IMR-90 (cell line): Measurements from ENCODE around the gene ARHGDIA. TPM values are rescaled to one million over a fixed set of nuclear protein-coding genes. Genes with fewer than 3 reads are reported as not detected.
A peak's percentile ranks its signal among the peaks of the same experiment; 100 is the strongest.

Experiments used
- ATAC-seq: fragments of 200-7000 bp; cut with Tn5 transposase; 2 replicates; pipeline ENCODE4 v1.9.1; 2020; ENCODE audit warnings: low read depth, mild to moderate bottlenecking, moderate library complexity
- BruUV-seq: library from RNA; stranded (reverse); fragments of 400-500 nt; replicated peaks from 2 replicates; lab custom pipeline; 2021; lab: Mats Ljungman, UMichigan
- CTCF ChIA-PET: fragments of 300-600 bp; formaldehyde crosslinking; extraction: SDS; loops from one replicate; lab custom pipeline; 2021; ENCODE audit warnings: antibody characterized with exemption; lab: Yijun Ruan, JAX
- POLR2A ChIA-PET: fragments of 300-600 bp; sonication (Branson Sonifier 250); formaldehyde crosslinking; loops from one replicate; lab custom pipeline; 2022; ENCODE audit warnings: antibody characterized with exemption; ENCODE audit not compliant: unreplicated experiment; lab: Charles Lee
- DNase-seq: peaks from one replicate; pipeline ENCODE4 v3.0.0; 2013
- H2AFZ ChIP-seq: replicated peaks from 2 replicates; pipeline ENCODE3; 2013; ENCODE audit warnings: low read length, mild to moderate bottlenecking; ENCODE audit not compliant: poor library complexity
- H2AK5ac ChIP-seq: 2 replicates; pipeline ENCODE4 v1.6.1; 2013; ENCODE audit warnings: low read depth, low read length, inconsistent platforms
- H2AK9ac ChIP-seq: replicated peaks from 2 replicates; pipeline ENCODE3; 2013; ENCODE audit warnings: mild to moderate bottlenecking, low read depth, low read length, moderate library complexity; ENCODE audit not compliant: poor library complexity
- H2BK120ac ChIP-seq: 2 replicates; pipeline ENCODE4 v1.6.1; 2013; ENCODE audit warnings: low read depth, low read length, inconsistent platforms
- H2BK15ac ChIP-seq: 3 replicates; pipeline ENCODE4 v1.6.1; 2013; ENCODE audit warnings: low read depth, low read length, inconsistent platforms
- H2BK20ac ChIP-seq: 2 replicates; pipeline ENCODE4 v1.6.1; 2013; ENCODE audit warnings: low read depth, mild to moderate bottlenecking, inconsistent platforms, low read length, moderate library complexity
- H2BK5ac ChIP-seq: 2 replicates; pipeline ENCODE4 v1.6.1; 2013; ENCODE audit warnings: mild to moderate bottlenecking, low read depth, low read length, inconsistent platforms; ENCODE audit not compliant: poor library complexity, severe bottlenecking
- H3K14ac ChIP-seq: replicated peaks from 2 replicates; pipeline ENCODE4 v1.6.1; 2013; ENCODE audit warnings: low read depth, low read length, inconsistent platforms
- H3K18ac ChIP-seq: 2 replicates; pipeline ENCODE4 v1.6.1; 2013; ENCODE audit warnings: low read depth, low read length, control low read depth
- H3K23ac ChIP-seq: 2 replicates; pipeline ENCODE4 v1.6.1; 2013; ENCODE audit warnings: low read depth, low read length, inconsistent platforms
- H3K27ac ChIP-seq: 2 replicates; pipeline ENCODE4 v1.5.1; 2013; ENCODE audit warnings: mild to moderate bottlenecking, control low read depth, low read length; ENCODE audit not compliant: insufficient read depth
- H3K27me3 ChIP-seq: 2 replicates; pipeline ENCODE4 v1.6.1; 2013; ENCODE audit warnings: low read length; ENCODE audit not compliant: control insufficient read depth, insufficient read depth
- H3K36me3 ChIP-seq: 2 replicates; pipeline ENCODE4 v1.6.1; 2013; ENCODE audit warnings: low read length, mixed read lengths; ENCODE audit not compliant: control insufficient read depth, insufficient read depth
- H3K4ac ChIP-seq: 2 replicates; pipeline ENCODE4 v1.6.1; 2013; ENCODE audit warnings: low read depth, low read length, inconsistent platforms
- H3K4me1 ChIP-seq: 2 replicates; pipeline ENCODE4 v1.6.1; 2013; ENCODE audit warnings: low read length, mixed read lengths; ENCODE audit not compliant: control insufficient read depth, insufficient read depth
- H3K4me2 ChIP-seq: 2 replicates; pipeline ENCODE4 v1.6.1; 2013; ENCODE audit warnings: low read depth, mild to moderate bottlenecking, control low read depth, low read length, moderate library complexity
- H3K4me3 ChIP-seq: 2 replicates; pipeline ENCODE4 v1.5.1; 2013; ENCODE audit warnings: low read depth, mild to moderate bottlenecking, control low read depth, low read length, moderate library complexity; ENCODE audit not compliant: insufficient read depth
- H3K56ac ChIP-seq: 2 replicates; pipeline ENCODE4 v1.6.1; 2013; ENCODE audit warnings: low read length, inconsistent platforms; ENCODE audit not compliant: insufficient read depth; ENCODE audit errors: extremely low read depth
- H3K79me1 ChIP-seq, 2 experiments: 2 replicates each; pipeline ENCODE4 v1.6.1; 2013; ENCODE audit warnings: low read length in 2 of 2, inconsistent platforms in 1 of 2, low read depth in 1 of 2
- H3K9ac ChIP-seq: 2 replicates; pipeline ENCODE4 v1.6.1; 2013; ENCODE audit warnings: low read depth, low read length, control low read depth
- H3K9me1 ChIP-seq: 2 replicates; pipeline ENCODE4 v1.6.1; 2013; ENCODE audit warnings: low read length, inconsistent platforms; ENCODE audit not compliant: insufficient read depth
- H3K9me3 ChIP-seq: 2 replicates; pipeline ENCODE4 v1.6.1; 2013; ENCODE audit warnings: low read length; ENCODE audit not compliant: control insufficient read depth, insufficient read depth
- H4K20me1 ChIP-seq: 2 replicates; pipeline ENCODE4 v1.6.1; 2013; ENCODE audit warnings: low read length, inconsistent platforms; ENCODE audit not compliant: insufficient read depth
- H4K5ac ChIP-seq: 2 replicates; pipeline ENCODE4 v1.6.1; 2013; ENCODE audit warnings: mild to moderate bottlenecking, low read depth, low read length, control low read depth
- H4K8ac ChIP-seq, 2 experiments: 2 replicates each; pipeline ENCODE4 v1.6.1; 2013; ENCODE audit warnings: low read depth in 2 of 2, low read length in 2 of 2, control low read depth in 1 of 2, inconsistent platforms in 1 of 2
- H4K91ac ChIP-seq: 2 replicates; pipeline ENCODE4 v1.6.1; 2013; ENCODE audit warnings: low read depth, low read length, inconsistent platforms; ENCODE audit not compliant: insufficient read depth
- CEBPB ChIP-seq: IDR thresholded peaks from 2 replicates; pipeline ENCODE4 v1.6.1; 2012; ENCODE audit warnings: low read depth, low read length, improper control_type of control experiment
- CHD1 ChIP-seq: IDR thresholded peaks from 2 replicates; pipeline ENCODE4 v1.6.1; 2012; ENCODE audit warnings: low read depth, low read length, improper control_type of control experiment
- CTCF ChIP-seq: conservative IDR thresholded peaks from 2 replicates; pipeline ENCODE4 v1.5.1; 2012; ENCODE audit warnings: mild to moderate bottlenecking, low read depth, low read length, improper control_type of control experiment
- ELK1 ChIP-seq: fragments of 150-350 bp; IDR thresholded peaks from 2 replicates; pipeline ENCODE4 v1.6.1; 2016; ENCODE audit warnings: low read depth, mild to moderate bottlenecking, low read length, moderate library complexity, borderline replicate concordance
- FOS ChIP-seq: fragments of 150-350 bp; IDR thresholded peaks from 2 replicates; pipeline ENCODE4 v1.6.1; 2016; ENCODE audit warnings: low read depth, low read length
- MAZ ChIP-seq: IDR thresholded peaks from 2 replicates; pipeline ENCODE4 v1.6.1; 2012; ENCODE audit warnings: low read depth, mild to moderate bottlenecking, low read length, improper control_type of control experiment, moderate library complexity, borderline replicate concordance
- MXI1 ChIP-seq: IDR thresholded peaks from 2 replicates; pipeline ENCODE4 v1.6.1; 2012; ENCODE audit warnings: low read depth, mild to moderate bottlenecking, low read length, moderate library complexity, borderline replicate concordance
- NFE2L2 ChIP-seq: fragments of 150-350 bp; IDR thresholded peaks from 2 replicates; pipeline ENCODE4 v1.6.1; 2016; ENCODE audit warnings: low read depth, mild to moderate bottlenecking, low read length
- POLR2A ChIP-seq: IDR thresholded peaks from 2 replicates; pipeline ENCODE4 v1.6.1; 2012; ENCODE audit warnings: mild to moderate bottlenecking, low read depth, low read length
- RAD21 ChIP-seq: IDR thresholded peaks from 2 replicates; pipeline ENCODE4 v1.6.1; 2012; ENCODE audit warnings: low read length, improper control_type of control experiment
- RCOR1 ChIP-seq: IDR thresholded peaks from 2 replicates; pipeline ENCODE4 v1.6.1; 2012; ENCODE audit warnings: mild to moderate bottlenecking, low read length, improper control_type of control experiment; ENCODE audit not compliant: insufficient replicate concordance
- RFX5 ChIP-seq: IDR thresholded peaks from 2 replicates; pipeline ENCODE4 v1.8.0; 2012; ENCODE audit warnings: low read depth, mild to moderate bottlenecking, low read length, moderate library complexity
- SMC3 ChIP-seq: fragments of 150-350 bp; IDR thresholded peaks from 2 replicates; pipeline ENCODE4 v1.6.1; 2016; ENCODE audit warnings: low read depth, mild to moderate bottlenecking, antibody characterized with exemption, low read length, moderate library complexity
- USF2 ChIP-seq: fragments of 150-350 bp; IDR thresholded peaks from 2 replicates; pipeline ENCODE4 v1.6.1; 2017; ENCODE audit warnings: mild to moderate bottlenecking, antibody characterized with exemption, low read length, low read depth
- WGBS, 2 experiments: methylation state at CpG; one replicate each; pipeline versions ENCODE4 v1.1.5 to v1.1.7; 2013; ENCODE audit warnings: missing lambda C conversion rate in 2 of 2; ENCODE audit not compliant: insufficient read length in 1 of 2; ENCODE audit errors: extremely low coverage in 2 of 2; 5-methylcytosine and 5-hydroxymethylcytosine counted together
- dilution Hi-C: fragments of 300-500 bp; cut with HindIII; formaldehyde crosslinking; loops from one replicate; pipeline ENCODE4 v1.14.3; 2018; ENCODE audit warnings: low sequenced_read_pairs; ENCODE audit not compliant: unreplicated experiment
- in situ Hi-C: fragments of 300-500 bp; cut with MboI; formaldehyde crosslinking; loops from 3 replicates; pipeline ENCODE4 v1.14.3; 2019; ENCODE audit warnings: low sequenced_read_pairs, inconsistent platforms, mixed read lengths
- intact Hi-C: fragments of 100-400 bp; cut with micrococcal nuclease; formaldehyde crosslinking; loops from 2 replicates; pipeline ENCODE4 v1.10.0; 2022
- polyA plus RNA-seq, 3 experiments: library from polyadenylated mRNA; depleted of rRNA; stranded (reverse); fragments of >200 nt; gene quantifications; 2 replicates each; pipeline ENCODE4 v1.2.3, GENCODE V29; 2012; ENCODE audit warnings: low replicate concordance in 1 of 3
- total RNA-seq: library from RNA; depleted of rRNA; stranded (reverse); fragments of >200 nt; gene quantifications from 2 replicates; pipeline ENCODE4 v1.2.3, GENCODE V29; 2012

The ARHGDIA gene
- total and polyA plus RNA-seq, 2 of the 4 experiments (the other 2 are of a cell fraction) = 62.7 to 362 TPM

- Histone ChIP-seq H3K79me1 (peaks cover 18 to 71% of the 10 kb centered on the region in 2 experiments), H3K27me3 (no peaks in the 10 kb centered on the region), H2AFZ (no peak overlapping the region), H3K4me3 (peak overlapping the region; percentile 98; the same call in 1 of the 2 replicates), H4K8ac (no peak overlapping the region), H3K27ac (no peak overlapping the region), H2AK5ac (peak overlapping the region; percentile 56; the same call in 1 of the 2 replicates), H3K36me3 (peaks cover 62% of the 10 kb centered on the region), H2BK5ac (no peak overlapping the region), H3K4ac (0 out of 2 replicates have a peak overlapping the region, but pooled peaks have one; percentile 22), H3K9ac (0 out of 2 replicates have a peak overlapping the region, but pooled peaks have one; percentile 86), H3K56ac (no peak overlapping the region), H4K20me1 (peaks cover 68% of the 10 kb centered on the region), H2BK20ac (no peak overlapping the region), H3K9me1 (peaks cover 16% of the 10 kb centered on the region), H3K4me2 (peak overlapping the region; percentile 95), H3K18ac (no peak overlapping the region), H3K14ac (peak overlapping the region; percentile 13; the same call in 1 of the 2 replicates), H3K4me1 (peaks cover 11% of the 10 kb centered on the region), H4K5ac (no peak overlapping the region), H2AK9ac (peak overlapping the region; percentile 83), H2BK15ac (no peak overlapping the region), H2BK120ac (no peak overlapping the region), H3K9me3 (no peaks in the 10 kb centered on the region), H4K91ac (no peak overlapping the region), H3K23ac (peak overlapping the region; percentile 86; the same call in 1 of the 2 replicates)
- 80% methylated on average over 7 of the region's 21 CpGs; no CpG with 5 or more reads in 1 of the 2 experiments for WGBS, 2 experiments
- intact Hi-C loops = no loop called here
- in situ Hi-C loops = no loop called here
- dilution Hi-C loops = no loop called here
- ATAC-seq = peak; percentile 33
- no TSS peak for BruUV-seq
- CTCF ChIA-PET = no interaction called here
- POLR2A ChIA-PET = no interaction called here
- DNase-seq = peak; percentile 72
- no peak for TF ChIP-seq RFX5
- TF ChIP-seq RAD21 = no peak
- TF ChIP-seq CHD1 = no peak
- TF ChIP-seq ELK1 = no peak
- no peak for TF ChIP-seq SMC3
- TF ChIP-seq NFE2L2 = no peak
- TF ChIP-seq USF2 = peak; percentile 24; the same call in 1 of the 2 replicates
- no peak for TF ChIP-seq CEBPB
- TF ChIP-seq POLR2A = peak; percentile 77
- TF ChIP-seq MXI1 = no peak
- no peak for TF ChIP-seq RCOR1
- no peak for TF ChIP-seq MAZ
- no peak for TF ChIP-seq CTCF
- TF ChIP-seq FOS = no peak
These were observed 45.3 kb upstream of the ARHGDIA start for GRCh38 chr17:81916234-81917001.
